ENCODE data around the gene CELA3B.
"Not testable (repeated sequence)": the region's sequence is repeated elsewhere in the genome, so short reads cannot be mapped to it uniquely, and the experiment has no call there.

Gene CELA3B

GRCh38 chr1:21976703-21977239 is at the start of gene CELA3B:
TSS of gene CELA3B (plus strand) at chr1:21977022. CDS start at chr1:21977040, 18 bp downstream.
- DNase-seq: not testable (repeated sequence)

- no peak for DNase-seq
These were observed 49.1 kb upstream of the CELA3B start for GRCh38 chr1:21927533-21928237.

- DNase-seq: no peak
These were observed 46.7 kb upstream of the CELA3B start for GRCh38 chr1:21930080-21930571.

GRCh38 chr1:21930629-21931170 is 46.1 kb upstream of the CELA3B start:
- DNase-seq: no peak

- DNase-seq: no peak
These were observed 45.4 kb upstream of the CELA3B start for GRCh38 chr1:21931171-21932093.

- no peak for DNase-seq
These were observed 44.7 kb upstream of the CELA3B start for GRCh38 chr1:21932127-21932526.

- DNase-seq: no peak
These were observed 43.2 kb upstream of the CELA3B start for GRCh38 chr1:21933397-21934248.

- DNase-seq: no peak
These were observed 41.4 kb upstream of the CELA3B start for GRCh38 chr1:21935393-21935804.

- no peak for DNase-seq
These were observed 40.9 kb upstream of the CELA3B start for GRCh38 chr1:21935891-21936365.

GRCh38 chr1:21936366-21937031 is 40.3 kb upstream of the CELA3B start:
- DNase-seq: peak; percentile 66

- no peak for DNase-seq
These were observed 39.8 kb upstream of the CELA3B start, which contains the start of gene HSPG2 for GRCh38 chr1:21937034-21937371. TSS of gene HSPG2 (minus strand) at chr1:21937310. CDS start at chr1:21937217, 93 bp downstream.

GRCh38 chr1:21937372-21938121 is 39.3 kb upstream of the CELA3B start:
- DNase-seq: peak; percentile 86

- no peak for DNase-seq
These were observed 37.9 kb upstream of the CELA3B start for GRCh38 chr1:21938732-21939538.

GRCh38 chr1:21939650-21940374 is 37.0 kb upstream of the CELA3B start:
- no peak for DNase-seq

- DNase-seq: no peak
These were observed 36.3 kb upstream of the CELA3B start for GRCh38 chr1:21940492-21940891.

- no peak for DNase-seq
These were observed 35.5 kb upstream of the CELA3B start for GRCh38 chr1:21941370-21941769.

GRCh38 chr1:21942464-21942863 is 34.4 kb upstream of the CELA3B start:
- no peak for DNase-seq

- DNase-seq: not testable (repeated sequence)
These were observed 33.7 kb upstream of the CELA3B start for GRCh38 chr1:21942959-21943640.

GRCh38 chr1:21944733-21945073 is 32.1 kb upstream of the CELA3B start:
- DNase-seq: no peak
